Common myeloid progenitor, CD34-positive (primary cell): ENCODE measurements around the gene METTL13.
"Not testable (repeated sequence)": the region's sequence is repeated elsewhere in the genome, so short reads cannot be mapped to it uniquely, and the experiment has no call there.

Experiments used
- CTCF ChIA-PET: fragments of 350-600 bp; sonication (Branson Sonifier 250); formaldehyde crosslinking; loops from one replicate; lab custom pipeline; 2021; ENCODE audit warnings: antibody characterized with exemption; lab: Charles Lee
- POLR2A ChIA-PET: fragments of 350-600 bp; sonication (Branson Sonifier 250); formaldehyde crosslinking; loops from one replicate; lab custom pipeline; 2021; ENCODE audit warnings: antibody characterized with exemption; lab: Charles Lee
- DNase-seq, 3 donors: peaks; one replicate each; pipeline versions ENCODE4 v3.0.0 to v3.0.0-alpha.2; 2013
- H3K27ac ChIP-seq, 2 experiments: 1 replicate in 1 of 2; 2 replicates in 1 of 2; pipeline ENCODE4 v1.7.0; 2013; ENCODE audit warnings: inconsistent platforms in 2 of 2, low read length in 2 of 2, mild to moderate bottlenecking in 2 of 2, low read depth in 1 of 2, moderate library complexity in 1 of 2; ENCODE audit not compliant: severe bottlenecking in 2 of 2, insufficient read depth in 1 of 2, poor library complexity in 1 of 2
- H3K27me3 ChIP-seq, 5 experiments: replicated peaks in 2 of 5; 1 replicate in 3 of 5; 2 replicates in 2 of 5; pipeline versions ENCODE4 v1.6.1 to v1.7.0; 2013; ENCODE audit warnings: low read length in 4 of 5, mild to moderate bottlenecking in 2 of 5, moderate library complexity in 2 of 5, inconsistent platforms in 1 of 5; ENCODE audit not compliant: insufficient read depth in 5 of 5, control insufficient read depth in 4 of 5
- H3K36me3 ChIP-seq, 4 experiments: 1 replicate in 2 of 4; 2 replicates in 2 of 4; pipeline versions ENCODE4 v1.6.1 to v1.7.0; 2013; ENCODE audit warnings: low read length in 3 of 4, control low read depth in 1 of 4, mild to moderate bottlenecking in 1 of 4; ENCODE audit not compliant: control insufficient read depth in 4 of 4, insufficient read depth in 4 of 4
- H3K4me1 ChIP-seq, 4 experiments: 1 replicate in 3 of 4; 2 replicates in 1 of 4; pipeline versions ENCODE4 v1.6.1 to v1.7.1; 2013; ENCODE audit warnings: low read length in 3 of 4, mild to moderate bottlenecking in 3 of 4, control low read depth in 1 of 4, inconsistent platforms in 1 of 4, moderate library complexity in 1 of 4; ENCODE audit not compliant: control insufficient read depth in 4 of 4, insufficient read depth in 4 of 4; ENCODE audit errors: control extremely low read depth in 1 of 4
- H3K4me3 ChIP-seq, 7 experiments: 1 replicate in 4 of 7; 2 replicates in 3 of 7; pipeline versions ENCODE4 v1.5.1 to v1.7.0; 2013; ENCODE audit warnings: mild to moderate bottlenecking in 7 of 7, low read length in 6 of 7, moderate library complexity in 6 of 7, inconsistent platforms in 2 of 7, low read depth in 2 of 7, control low read depth in 1 of 7; ENCODE audit not compliant: insufficient read depth in 4 of 7, control insufficient read depth in 1 of 7; ENCODE audit errors: extremely low read depth in 1 of 7
- H3K9me3 ChIP-seq, 5 experiments: 1 replicate in 4 of 5; 2 replicates in 1 of 5; pipeline versions ENCODE4 v1.6.1 to v1.7.1; 2013; ENCODE audit warnings: low read length in 4 of 5, mild to moderate bottlenecking in 2 of 5, inconsistent platforms in 1 of 5, low read depth in 1 of 5, moderate library complexity in 1 of 5; ENCODE audit not compliant: control insufficient read depth in 4 of 5, insufficient read depth in 2 of 5; ENCODE audit errors: control extremely low read depth in 1 of 5
- whole genome bisulfite sequencing: methylation state at CpG from one replicate; pipeline ENCODE4 v1.1.5; 2013; ENCODE audit not compliant: insufficient coverage; 5-methylcytosine and 5-hydroxymethylcytosine counted together

The METTL13 gene

GRCh38 chr1:171798765-171799164, 17.3 kb downstream of the METTL13 start:
- peaks cover 21 to 48% (median 38%) of the 10 kb centered on the region in 4 experiments for H3K36me3 ChIP-seq
- peaks cover 0 to 29% (median 13%) of the 10 kb centered on the region in 4 experiments for H3K4me1 ChIP-seq
- no peaks in the 10 kb centered on the region for H3K27me3 ChIP-seq
- H3K4me3 ChIP-seq = no peak overlapping the region
- CTCF ChIA-PET = interaction anchor here (0.8 to 23.5 kb wide), 8 partner anchors 11 to 631 kb away, joined by 3 to 568 read pairs (median 3); partner anchors contain the start of genes DNM3 and METTL13
- H3K27ac ChIP-seq = no peak overlapping the region
- DNase-seq = no peak
- no peaks in the 10 kb centered on the region for H3K9me3 ChIP-seq
- POLR2A ChIA-PET = interaction anchor here (1.0 kb wide), 1 partner anchor 188 kb away, joined by 3 read pairs; no protein-coding TSS in a partner anchor
- WGBS = 100% methylated on average over 1 of the region's 3 CpGs

GRCh38 chr1:171799166-171799565, 17.7 kb downstream of the METTL13 start:
- ChIA-PET POLR2A (interaction anchor here (0.9 to 1.0 kb wide), 2 partner anchors 18 to 187 kb away, joined by 3 read pairs; partner anchors contain the start of gene METTL13), CTCF (interaction anchor here (0.8 to 23.5 kb wide), 9 partner anchors 12 to 630 kb away, joined by 3 to 568 read pairs (median 6); partner anchors contain the start of genes DNM3 and METTL13)
- no peaks in the 10 kb centered on the region for H3K9me3 ChIP-seq
- H3K27ac ChIP-seq = no peak overlapping the region
- H3K27me3 ChIP-seq = no peaks in the 10 kb centered on the region
- H3K36me3 ChIP-seq = peaks cover 17 to 44% (median 35%) of the 10 kb centered on the region in 4 experiments
- no peak overlapping the region for H3K4me3 ChIP-seq
- WGBS = 100% methylated on average over 1 of the region's 4 CpGs
- no peak for DNase-seq
- peaks cover 0 to 32% (median 14%) of the 10 kb centered on the region in 4 experiments for H3K4me1 ChIP-seq

- CTCF ChIA-PET = interaction anchor here (1.0 to 23.5 kb wide), 16 partner anchors 12 to 630 kb away, joined by 3 to 568 read pairs (median 6); partner anchors contain the start of genes DNM3 and METTL13
- peaks cover 0 to 37% (median 15%) of the 10 kb centered on the region in 4 experiments for H3K4me1 ChIP-seq
- DNase-seq, H3K9me3 ChIP-seq, H3K27me3 ChIP-seq, H3K4me3 ChIP-seq, H3K27ac ChIP-seq: not testable (repeated sequence)
- 100% methylated on average over 1 of the region's 2 CpGs for WGBS
- POLR2A ChIA-PET = interaction anchor here (0.9 to 1.0 kb wide), 2 partner anchors 18 to 187 kb away, joined by 3 read pairs; partner anchors contain the start of gene METTL13
- H3K36me3 ChIP-seq = peaks cover 14 to 39% (median 30%) of the 10 kb centered on the region in 4 experiments
Observed at GRCh38 chr1:171799698-171800097, 18.2 kb downstream of the METTL13 start.

DNA sequence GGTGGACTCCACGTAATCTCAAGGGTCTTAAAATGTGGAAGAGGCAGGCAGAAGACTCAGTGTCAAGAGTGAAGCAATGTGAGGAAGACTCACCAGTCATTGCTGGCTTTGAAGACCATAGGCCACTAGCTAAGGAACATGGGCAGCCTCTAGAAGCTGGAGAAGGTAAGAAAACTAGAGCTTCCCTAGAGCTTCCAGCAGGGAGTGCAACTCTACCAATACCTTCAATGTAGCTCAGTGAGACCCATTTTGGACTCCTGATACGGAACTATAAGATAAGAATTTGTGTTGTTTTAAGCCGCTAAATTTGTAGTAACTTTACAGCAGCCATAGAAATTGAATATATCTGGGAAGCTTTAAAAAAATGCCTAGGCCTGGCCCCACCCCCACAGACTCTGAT, 18.9 kb downstream of the METTL13 start:
- Histone ChIP-seq H3K4me1 (peaks cover 0 to 42% (median 17%) of the 10 kb centered on the region in 4 experiments), H3K4me3 (no peak overlapping the region), H3K9me3 (no peaks in the 10 kb centered on the region), H3K27me3 (no peaks in the 10 kb centered on the region), H3K36me3 (peaks cover 8 to 33% (median 26%) of the 10 kb centered on the region in 4 experiments), H3K27ac (no peak overlapping the region)
- 89% methylated on average over 1 of the region's 3 CpGs for WGBS
- DNase-seq = no peak
- CTCF ChIA-PET = interaction anchor here (0.7 to 23.5 kb wide), 25 partner anchors 11 to 630 kb away, joined by 3 to 568 read pairs (median 5); partner anchors contain the start of genes DNM3 and METTL13
- POLR2A ChIA-PET = interaction anchor here (0.9 to 1.0 kb wide), 2 partner anchors 19 to 58 kb away, joined by 3 read pairs; partner anchors contain the start of genes METTL13 and VAMP4

GRCh38 chr1:171800851-171801250, 19.4 kb downstream of the METTL13 start:
- DNase-seq = no peak
- Histone ChIP-seq H3K4me1 (peaks cover 0 to 46% (median 19%) of the 10 kb centered on the region in 4 experiments), H3K9me3 (no peaks in the 10 kb centered on the region), H3K4me3 (no peak overlapping the region), H3K27ac (no peak overlapping the region), H3K36me3 (peaks cover 6 to 28% (median 21%) of the 10 kb centered on the region in 4 experiments), H3K27me3 (no peaks in the 10 kb centered on the region)
- WGBS = no CpG with 5 or more reads among the region's 3 CpGs
- ChIA-PET POLR2A (interaction anchor here (1.0 kb wide), 1 partner anchor 59 kb away, joined by 3 read pairs; the partner anchor contains the start of gene VAMP4), CTCF (interaction anchor here (0.7 to 23.5 kb wide), 26 partner anchors 10 to 629 kb away, joined by 3 to 568 read pairs (median 5); partner anchors contain the start of genes DNM3 and METTL13)

GRCh38 chr1:171801487-171801891, 20.0 kb downstream of the METTL13 start:
- H3K27me3 ChIP-seq = no peaks in the 10 kb centered on the region
- H3K4me1 ChIP-seq = peaks cover 0 to 52% (median 20%) of the 10 kb centered on the region in 4 experiments
- peak in 2 of 3 donors; percentile 53 to 61 for DNase-seq
- WGBS = 6% methylated on average over 2 of the region's 2 CpGs
- no peak overlapping the region for H3K27ac ChIP-seq
- POLR2A ChIA-PET = interaction anchor here (1.0 kb wide), 1 partner anchor 60 kb away, joined by 3 read pairs; the partner anchor contains the start of gene VAMP4
- H3K36me3 ChIP-seq = peaks cover 6 to 22% (median 15%) of the 10 kb centered on the region in 4 experiments
- H3K4me3 ChIP-seq = no peak overlapping the region
- no peaks in the 10 kb centered on the region for H3K9me3 ChIP-seq
- CTCF ChIA-PET = interaction anchor here (0.6 to 23.5 kb wide), 30 partner anchors 10 to 289 kb away, joined by 3 to 568 read pairs (median 5); partner anchors contain the start of gene METTL13
